Esophagus mucosa (tissue), 1 donor: ENCODE results near the gene CHRNA5. TPM values are rescaled to one million over a fixed set of nuclear protein-coding genes. Genes with fewer than 3 reads are reported as not detected.
"Not testable (repeated sequence)": the region's sequence is repeated elsewhere in the genome, so short reads cannot be mapped to it uniquely, and the experiment has no call there.

Source experiments
- ATAC-seq: fragments of 200-7000 bp; cut with Tn5 transposase; one replicate; pipeline ENCODE4 v1.9.1; 2020
- total RNA-seq: library from RNA; stranded (reverse); gene quantifications from one replicate; pipeline ENCODE4 v1.2.4, GENCODE V29; 2023
- donor health status: DM: yes; HTN: yes; CAD: no.

Gene CHRNA5
- total RNA-seq, 1 donor from 2014 or later = 4.3 TPM

DNA sequence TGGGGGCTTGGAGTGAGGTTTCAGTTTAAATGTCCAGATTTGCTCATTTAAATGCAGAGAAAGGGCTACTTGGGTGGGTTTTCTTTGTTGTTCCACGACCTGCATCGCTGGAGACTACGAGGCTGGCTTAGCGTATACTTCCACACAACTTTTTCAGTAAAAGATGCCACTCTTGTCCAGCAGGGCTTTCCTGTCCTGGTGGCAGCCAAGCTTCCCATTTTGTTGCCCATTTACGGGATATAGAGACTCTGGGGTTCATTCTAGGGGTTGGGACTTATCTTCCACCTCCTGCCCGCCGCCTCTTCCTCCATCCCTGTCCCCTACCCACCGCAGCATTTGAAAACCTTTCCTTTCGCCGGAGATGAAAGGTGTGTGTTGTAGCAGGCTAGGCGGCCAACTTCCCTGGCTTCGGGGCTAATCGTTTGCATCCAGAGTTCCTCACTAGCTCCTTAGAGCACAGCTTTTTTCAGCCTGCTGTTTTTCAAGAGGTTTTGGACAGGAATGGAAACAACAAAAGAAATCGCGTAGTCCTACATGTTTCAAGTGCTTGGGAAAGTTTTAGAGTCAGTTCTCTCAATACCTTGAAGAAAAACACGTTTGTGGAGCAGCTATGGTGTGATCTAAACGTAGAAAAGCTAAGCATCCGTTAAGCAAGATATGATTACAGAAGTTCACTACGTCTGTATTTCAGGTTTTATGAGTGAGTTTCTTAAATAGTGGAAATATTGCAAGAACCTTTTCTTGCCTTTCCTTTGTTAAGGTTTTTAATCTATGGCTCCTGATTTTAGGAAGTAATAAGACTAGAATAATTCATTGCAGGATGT lies 843 bp downstream of the CHRNA5 start:
- ATAC-seq = peak; percentile 10

- no peak for ATAC-seq
Measured at GRCh38 chr15:78567531-78567930, 2.2 kb downstream of the CHRNA5 start.

- no peak for ATAC-seq
Measured at GRCh38 chr15:78570710-78571109, 5.4 kb downstream of the CHRNA5 start.

- ATAC-seq = no peak
Measured at GRCh38 chr15:78571382-78571781, 6.1 kb downstream of the CHRNA5 start.

- no peak for ATAC-seq
Measured at GRCh38 chr15:78573416-78573815, 8.1 kb downstream of the CHRNA5 start.

DNA sequence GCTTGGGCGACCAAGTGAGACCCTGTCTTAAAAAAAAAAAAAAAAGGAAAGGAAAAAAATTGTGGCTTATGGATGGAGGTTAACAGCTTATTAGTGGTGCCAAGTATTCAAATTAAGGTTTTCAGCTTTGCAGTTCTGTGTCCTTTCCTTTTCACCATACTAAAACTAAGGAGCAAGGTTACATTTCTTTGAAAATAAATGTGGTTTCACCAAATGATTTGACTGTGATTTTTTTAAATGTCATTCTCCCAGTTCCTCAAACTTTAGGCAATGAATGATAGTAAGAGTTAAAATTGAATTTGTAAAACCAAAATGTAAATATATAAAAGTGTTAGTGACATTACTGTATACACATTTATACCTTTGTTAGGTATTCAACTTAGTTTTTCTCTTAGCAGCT lies 9.6 kb downstream of the CHRNA5 start:
- no peak for ATAC-seq

GRCh38 chr15:78597583-78597982 lies 32.3 kb downstream of the CHRNA5 start:
- no peak for ATAC-seq

DNA sequence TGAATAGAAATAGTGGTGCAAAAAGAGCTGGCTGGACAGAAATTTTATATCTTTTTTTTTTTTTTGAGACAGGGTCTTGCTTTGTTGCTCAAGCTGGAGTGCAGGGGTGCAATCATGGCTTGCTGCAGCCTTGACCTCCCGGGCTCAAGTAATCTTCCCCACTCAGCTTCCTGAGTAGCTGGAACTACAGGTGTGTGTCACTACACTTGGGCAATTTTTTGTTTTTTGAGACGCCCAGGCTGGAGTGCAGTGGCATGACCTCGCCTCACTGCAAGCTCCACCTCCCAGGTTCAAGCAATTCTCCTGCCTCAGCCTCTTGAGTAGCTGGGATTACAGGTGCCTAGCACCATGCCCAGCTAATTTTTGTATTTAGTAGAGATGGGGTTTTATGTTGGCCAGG lies 33.0 kb downstream of the CHRNA5 start:
- peak; percentile 75 for ATAC-seq

GRCh38 chr15:78599189-78599588 lies 33.9 kb downstream of the CHRNA5 start:
- ATAC-seq = no peak

- ATAC-seq = no peak
Measured at GRCh38 chr15:78603467-78603866, 38.1 kb downstream of the CHRNA5 start.

DNA sequence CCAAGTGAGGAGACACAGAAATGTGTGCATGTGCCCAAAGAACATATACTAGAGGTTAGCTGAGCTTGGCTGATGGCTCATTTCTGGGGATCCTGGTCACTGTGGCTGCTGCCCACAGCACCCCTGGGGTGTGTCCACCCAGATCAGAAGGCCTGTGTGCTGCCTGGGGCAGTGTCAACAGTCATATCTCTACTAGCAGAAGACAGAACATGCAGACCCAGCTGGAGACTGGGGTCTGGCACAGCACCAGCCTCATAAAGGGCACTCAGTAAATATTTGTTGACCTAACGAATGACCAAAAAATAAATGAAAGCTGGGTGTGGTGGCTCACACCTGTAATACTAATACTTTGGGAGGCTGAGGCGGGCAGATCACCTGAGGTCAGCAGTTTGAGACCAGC lies 39.1 kb downstream of the CHRNA5 start:
- ATAC-seq = no peak

DNA sequence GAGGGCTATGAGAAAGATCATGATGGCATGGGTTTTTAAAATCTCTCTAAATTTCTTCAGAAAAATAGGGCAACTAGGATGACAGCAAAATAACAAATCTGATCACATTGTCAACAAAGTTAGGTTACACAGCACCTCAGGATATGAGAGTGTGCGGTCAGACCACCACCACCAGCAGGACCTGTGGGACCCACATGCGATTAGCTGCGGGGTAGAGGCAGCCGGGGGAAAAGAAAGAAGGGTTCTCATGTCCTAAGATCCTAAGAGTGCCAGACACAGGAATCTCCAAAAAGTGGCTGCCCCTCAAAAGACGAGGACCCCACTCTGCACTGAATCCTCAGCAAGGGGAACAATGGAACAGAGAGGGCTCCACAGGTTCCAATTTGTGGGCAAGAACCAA lies 39.9 kb downstream of the CHRNA5 start:
- no peak for ATAC-seq

- ATAC-seq = no peak
Measured at GRCh38 chr15:78605680-78606079, 40.4 kb downstream of the CHRNA5 start.

DNA sequence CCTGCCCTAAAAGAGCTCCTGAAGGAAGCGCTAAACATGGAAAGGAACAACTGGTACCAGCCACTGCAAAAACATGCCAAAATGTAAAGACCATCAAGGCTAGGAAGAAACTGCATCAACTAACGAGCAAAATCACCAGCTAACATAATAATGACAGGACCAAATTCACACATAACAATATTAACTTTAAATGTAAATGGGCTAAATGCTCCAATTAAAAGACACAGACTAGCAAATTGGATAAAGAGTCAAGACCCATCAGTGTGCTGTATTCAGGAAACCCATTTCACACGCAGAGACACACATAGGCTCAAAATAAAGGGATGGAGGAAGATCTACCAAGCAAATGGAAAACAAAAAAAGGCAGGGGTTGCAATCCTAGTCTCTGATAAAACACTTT lies 44.2 kb downstream of the CHRNA5 start:
- not testable (repeated sequence) for ATAC-seq

GRCh38 chr15:78614021-78614420 lies 48.7 kb downstream of the CHRNA5 start:
- no peak for ATAC-seq

DNA sequence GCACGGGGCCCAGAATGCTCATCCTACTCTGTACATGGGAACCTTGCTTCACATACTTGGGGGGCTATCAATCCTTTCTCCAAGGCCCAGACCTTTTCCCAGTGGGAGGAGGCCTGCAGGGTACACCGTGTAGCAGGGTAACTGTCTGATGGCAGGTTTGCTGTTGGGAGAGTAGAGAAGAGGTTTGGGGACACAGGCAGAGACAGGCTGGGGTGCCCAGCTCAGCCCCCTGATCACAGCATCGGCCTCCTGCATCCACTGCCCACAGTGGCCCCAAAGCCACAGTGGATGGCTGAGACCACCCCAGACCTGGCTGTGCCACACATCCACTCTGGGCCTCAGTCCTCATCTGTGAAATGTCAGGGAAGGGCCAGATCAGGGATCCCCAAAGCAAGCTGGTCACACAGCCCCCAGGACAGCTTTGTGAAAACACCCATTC lies 49.9 kb downstream of the CHRNA5 start:
- no peak for ATAC-seq

DNA sequence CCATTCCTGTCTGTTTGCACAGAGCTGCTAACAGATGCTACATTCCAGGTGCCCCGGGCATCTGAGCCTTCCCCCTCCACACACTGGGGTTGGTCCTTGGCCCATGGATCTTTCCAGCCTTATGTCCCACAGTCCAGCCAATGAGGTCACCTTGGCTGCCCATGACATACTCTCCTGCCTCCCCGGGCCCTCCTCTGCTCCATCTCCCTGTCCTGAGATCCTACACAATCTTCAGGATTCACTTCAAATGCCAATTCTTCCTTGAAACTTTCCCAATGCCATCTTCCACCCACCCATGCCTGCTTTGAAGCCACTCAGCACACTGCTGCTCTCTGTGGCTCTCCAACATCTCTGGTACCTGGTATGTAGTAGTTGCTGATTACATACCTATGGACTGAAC lies 51.2 kb downstream of the CHRNA5 start:
- no peak for ATAC-seq

- no peak for ATAC-seq
Measured at GRCh38 chr15:78617076-78617475, 51.8 kb downstream of the CHRNA5 start.

- ATAC-seq = no peak
Measured at GRCh38 chr15:78617516-78617915, 52.2 kb downstream of the CHRNA5 start.

DNA sequence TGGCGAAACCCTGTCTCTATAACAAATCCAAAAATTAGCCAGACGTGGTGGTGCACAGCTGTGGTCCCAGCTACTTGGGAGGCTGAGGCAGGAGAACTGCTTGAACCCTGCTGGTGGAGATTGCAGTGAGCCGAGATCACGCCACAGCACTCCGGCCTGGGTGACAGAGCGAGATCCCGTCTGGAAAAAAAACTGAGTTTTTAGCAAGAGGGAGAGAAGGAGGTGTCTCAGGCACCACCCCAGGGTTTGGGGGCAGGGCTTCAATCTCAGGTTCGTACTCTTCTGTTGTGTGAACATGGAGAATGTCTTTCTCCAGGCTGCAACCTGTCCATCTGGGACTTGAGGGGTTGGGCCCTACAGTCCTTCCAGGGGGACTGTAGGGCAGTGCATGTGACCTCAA lies 52.7 kb downstream of the CHRNA5 start:
- no peak for ATAC-seq

GRCh38 chr15:78618490-78618934 lies 53.2 kb downstream of the CHRNA5 start:
- peak; percentile 68 for ATAC-seq

GRCh38 chr15:78619022-78619950 lies 54.0 kb downstream of the CHRNA5 start:
- ATAC-seq = peak; percentile 10

DNA sequence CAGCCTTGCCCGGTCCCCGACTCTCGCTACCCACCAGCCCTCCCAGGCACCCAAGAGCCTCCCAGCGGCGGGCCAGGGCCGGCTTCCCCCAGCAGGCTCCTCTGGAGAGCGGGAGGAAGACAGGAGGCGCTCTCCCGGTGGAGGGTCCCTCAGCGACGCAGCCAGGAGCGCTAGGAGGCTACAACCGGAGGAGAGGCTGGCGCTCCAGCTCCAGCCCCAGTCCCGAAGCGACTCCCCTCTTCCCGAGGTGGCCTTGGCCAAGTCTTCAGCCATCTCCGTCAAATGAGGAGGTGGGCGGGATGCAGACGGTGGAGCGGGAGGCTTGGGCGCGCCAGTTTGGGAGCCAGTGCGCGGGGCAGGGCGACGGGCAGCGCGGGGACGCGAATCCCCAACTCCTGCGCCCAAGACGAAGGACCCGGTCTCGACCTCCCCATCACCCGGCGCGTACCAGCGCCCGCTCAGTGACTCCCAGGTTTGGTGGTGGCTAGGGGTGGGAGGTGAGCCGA lies 54.8 kb downstream of the CHRNA5 start:
- ATAC-seq = no peak
